IPS DF 6.9 (cell line): ENCODE data around the gene HAPLN2.
"Not testable (repeated sequence)": the region's sequence is repeated elsewhere in the genome, so short reads cannot be mapped to it uniquely, and the experiment has no call there.

Source experiments
- DNase-seq: peaks from one replicate; pipeline ENCODE4 v3.0.0-alpha.2; 2013; ENCODE audit warnings: low read depth, low spot score
- H3K27ac ChIP-seq: one replicate; pipeline ENCODE4 v1.5.1; 2013; ENCODE audit warnings: low read length, control low read depth
- H3K27me3 ChIP-seq: 2 replicates; pipeline ENCODE4 v1.6.1; 2013; ENCODE audit warnings: mild to moderate bottlenecking, low read length; ENCODE audit not compliant: control insufficient read depth, insufficient read depth
- H3K36me3 ChIP-seq: 2 replicates; pipeline ENCODE4 v1.6.1; 2013; ENCODE audit warnings: low read length; ENCODE audit not compliant: control insufficient read depth, insufficient read depth
- H3K4me1 ChIP-seq: 2 replicates; pipeline ENCODE4 v1.6.1; 2013; ENCODE audit warnings: low read length; ENCODE audit not compliant: control insufficient read depth, insufficient read depth
- H3K4me3 ChIP-seq: 2 replicates; pipeline ENCODE4 v1.5.1; 2013; ENCODE audit warnings: mild to moderate bottlenecking, low read length
- H3K9me3 ChIP-seq: 2 replicates; pipeline ENCODE4 v1.6.1; 2013; ENCODE audit warnings: low read length, inconsistent platforms; ENCODE audit not compliant: control insufficient read depth, insufficient read depth
- WGBS: extraction: QIAGEN DNeasy Blood & Tissue Kit; methylation state at CpG from one replicate; pipeline ENCODE4 v1.1.7; 2013; ENCODE audit warnings: mixed read lengths, missing lambda C conversion rate; ENCODE audit not compliant: insufficient read length, insufficient coverage; 5-methylcytosine and 5-hydroxymethylcytosine counted together

Gene HAPLN2

DNA sequence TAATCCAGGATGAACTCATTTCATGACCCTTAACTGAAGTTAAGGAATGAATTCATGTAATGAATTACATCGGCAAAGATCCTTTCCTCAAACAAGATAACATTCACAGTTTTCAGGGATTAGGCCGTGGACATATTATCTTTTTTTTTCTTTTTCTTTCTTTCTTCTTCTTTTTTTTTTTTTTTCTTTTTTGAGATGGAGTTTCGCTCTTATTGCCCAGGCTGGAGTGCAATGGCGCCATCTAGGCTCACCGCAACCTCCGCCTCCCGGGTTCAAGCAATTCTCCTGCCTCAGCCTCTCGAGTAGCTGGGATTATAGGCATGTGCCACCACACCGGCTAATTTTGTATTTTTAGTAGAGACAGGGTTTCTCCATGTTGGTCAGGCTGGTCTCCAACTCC is 11.9 kb downstream of the HAPLN2 start:
- not testable (repeated sequence) for H3K27ac ChIP-seq

DNA sequence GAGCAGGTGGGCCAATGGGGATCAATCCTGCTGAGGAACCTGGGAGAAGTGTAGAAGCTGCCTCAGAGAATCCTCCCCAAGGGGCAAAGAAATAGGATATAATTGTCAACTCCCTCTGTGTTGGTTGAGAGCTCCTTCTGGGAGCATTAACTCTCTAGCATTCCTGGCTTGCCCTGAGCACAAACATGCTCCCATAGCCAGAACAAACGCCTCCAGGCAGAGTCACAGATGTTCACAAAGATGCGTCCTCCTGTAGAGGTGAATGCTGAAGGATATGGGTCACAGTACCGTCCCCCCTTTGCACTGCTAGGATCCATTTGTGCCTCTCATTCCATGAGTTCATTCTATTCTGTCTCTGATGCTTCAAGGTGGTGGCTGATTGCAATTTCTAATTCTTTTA is 13.1 kb downstream of the HAPLN2 start:
- Histone ChIP-seq H3K27ac (no peak overlapping the region), H3K36me3 (no peaks in the 10 kb centered on the region), H3K9me3 (no peaks in the 10 kb centered on the region), H3K4me3 (no peak overlapping the region), H3K27me3 (no peaks in the 10 kb centered on the region), H3K4me1 (0 out of 2 replicates have a peak, but pooled peaks cover 1% of the 10 kb centered on the region)
- WGBS: no CpG with 5 or more reads among the region's 3 CpGs
- no peak for DNase-seq

More for the DNA sequence above, 11.9 kb downstream of the HAPLN2 start:
- H3K4me1 ChIP-seq, DNase-seq, H3K27me3 ChIP-seq, H3K9me3 ChIP-seq, H3K4me3 ChIP-seq, H3K36me3 ChIP-seq: not testable (repeated sequence)
- no CpG with 5 or more reads among the region's 9 CpGs for WGBS

DNA sequence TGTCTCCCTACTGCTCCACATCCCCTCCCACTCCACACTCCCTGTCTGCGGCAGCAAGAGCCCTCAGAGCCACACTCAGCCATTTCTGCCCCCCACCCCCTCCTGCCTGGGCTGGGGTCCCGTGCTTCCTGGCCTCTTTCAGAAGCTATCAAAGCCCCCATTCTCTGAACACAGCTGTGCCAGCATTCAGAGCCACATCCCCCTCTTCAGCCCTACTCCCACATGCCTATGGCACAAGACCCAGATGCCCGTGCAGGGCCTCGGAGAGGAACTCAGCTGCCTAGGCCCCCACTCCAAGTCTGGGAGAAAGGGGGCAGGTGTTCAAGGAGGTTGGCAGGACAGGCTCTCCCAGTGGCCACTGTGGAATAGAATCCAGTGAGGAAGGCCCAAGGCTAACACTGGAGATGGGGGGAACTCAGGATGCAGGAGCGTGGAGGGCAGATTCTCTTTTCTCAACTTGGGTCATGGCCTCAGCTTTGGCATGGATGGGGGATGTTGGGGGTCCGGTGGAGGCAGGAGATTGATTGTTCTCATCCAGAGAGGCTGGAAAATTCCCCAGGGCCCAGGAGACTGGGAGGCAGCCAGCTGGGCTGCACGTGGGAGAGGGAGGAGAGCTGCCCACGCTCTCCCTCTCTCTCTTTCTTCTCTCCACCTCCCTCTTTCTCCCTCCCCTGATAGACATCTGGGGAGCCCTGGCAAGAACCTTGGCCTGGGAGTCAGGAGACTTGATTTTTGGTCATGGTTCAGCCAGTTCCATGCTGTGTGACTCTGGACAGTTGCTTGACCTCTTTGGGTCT is 19.2 kb downstream of the HAPLN2 start:
- Histone ChIP-seq H3K27me3 (peaks cover 14% of the 10 kb centered on the region; the same call in 1 of the 2 replicates), H3K36me3 (no peaks in the 10 kb centered on the region), H3K9me3 (no peaks in the 10 kb centered on the region), H3K27ac (no peak overlapping the region), H3K4me3 (no peak overlapping the region), H3K4me1 (0 out of 2 replicates have a peak, but pooled peaks cover 3% of the 10 kb centered on the region)
- DNase-seq: no peak
- WGBS: no CpG with 5 or more reads among the region's 8 CpGs

DNA sequence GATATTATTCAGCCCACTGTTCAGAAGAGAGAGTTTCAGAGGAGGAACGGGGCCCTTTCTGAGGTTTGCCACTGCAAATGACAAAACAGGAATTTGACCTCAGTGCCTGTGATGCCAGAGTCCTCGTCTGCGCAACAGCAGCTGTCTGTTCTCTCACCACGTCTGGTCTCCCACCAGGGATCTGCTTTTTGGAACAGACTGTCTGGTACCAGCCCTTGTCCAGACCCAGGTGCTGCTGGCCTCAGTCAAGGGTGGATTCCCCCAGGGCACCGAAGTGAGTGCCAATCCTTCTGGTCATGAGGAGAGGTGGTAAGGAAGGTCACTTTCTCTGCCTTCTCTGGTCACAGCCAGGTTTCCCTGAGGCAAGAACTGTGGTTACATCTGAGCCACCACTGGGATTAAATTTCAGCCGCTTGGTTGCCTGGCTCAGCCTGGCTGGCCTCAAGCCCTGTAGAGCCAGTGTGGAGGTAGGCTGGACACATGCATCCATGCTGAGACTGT is 20.4 kb downstream of the HAPLN2 start:
- no peaks in the 10 kb centered on the region for H3K9me3 ChIP-seq
- no peak for DNase-seq
- H3K27me3 ChIP-seq: peaks cover 17% of the 10 kb centered on the region; the same call in 1 of the 2 replicates
- H3K27ac ChIP-seq: no peak overlapping the region
- no peaks in the 10 kb centered on the region for H3K36me3 ChIP-seq
- H3K4me1 ChIP-seq: 0 out of 2 replicates have a peak, but pooled peaks cover 3% of the 10 kb centered on the region
- WGBS: no CpG with 5 or more reads among the region's 6 CpGs
- H3K4me3 ChIP-seq: no peak overlapping the region

DNA sequence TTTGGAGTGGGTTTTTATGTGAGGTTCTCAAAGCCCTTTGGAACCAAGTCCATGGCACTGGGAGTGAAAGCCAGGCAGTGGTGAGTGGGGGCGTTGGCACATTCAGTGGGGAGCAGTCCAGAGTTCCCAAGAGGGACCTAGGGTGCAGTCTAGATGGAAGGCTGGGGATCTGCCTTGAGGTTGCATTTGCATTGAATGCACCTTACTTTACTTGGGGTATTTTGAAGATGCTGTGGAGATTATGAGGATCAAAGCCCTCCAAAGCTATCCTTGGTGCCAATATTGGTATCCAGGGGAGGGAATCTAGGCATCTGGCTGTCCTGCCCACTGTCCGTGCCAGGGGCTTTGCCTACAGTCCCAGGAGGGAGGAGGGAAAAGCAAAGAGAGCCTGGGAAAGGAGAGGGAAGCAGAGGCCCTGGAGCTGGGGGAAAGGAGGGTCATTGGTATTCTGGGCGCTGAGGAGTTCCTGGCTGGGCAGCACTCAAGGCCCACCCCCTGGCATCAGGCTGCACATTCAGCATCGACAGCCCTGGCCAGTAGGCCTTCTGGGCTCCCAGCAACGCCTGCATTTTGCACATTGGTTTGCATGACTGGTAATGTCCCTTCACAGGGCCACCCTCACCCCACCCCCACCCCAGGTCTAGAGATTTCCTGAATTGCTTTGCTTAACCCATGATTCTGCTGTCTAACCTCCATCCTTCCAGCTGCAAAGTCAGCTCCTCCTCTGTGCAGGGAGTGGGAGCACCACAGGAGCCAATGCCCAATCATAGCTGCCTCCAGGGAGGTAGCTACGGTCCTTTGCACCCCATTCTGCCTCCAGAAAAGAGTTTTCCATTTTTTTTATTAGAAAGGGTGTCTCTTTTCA is 21.9 kb downstream of the HAPLN2 start:
- Histone ChIP-seq H3K27ac (no peak overlapping the region), H3K4me3 (no peak overlapping the region; the same call in 1 of the 2 replicates), H3K9me3 (no peaks in the 10 kb centered on the region), H3K27me3 (peaks cover 17% of the 10 kb centered on the region; the same call in 1 of the 2 replicates), H3K4me1 (0 out of 2 replicates have a peak, but pooled peaks cover 3% of the 10 kb centered on the region), H3K36me3 (no peaks in the 10 kb centered on the region)
- no CpG with 5 or more reads among the region's 6 CpGs for WGBS
- no peak for DNase-seq

DNA sequence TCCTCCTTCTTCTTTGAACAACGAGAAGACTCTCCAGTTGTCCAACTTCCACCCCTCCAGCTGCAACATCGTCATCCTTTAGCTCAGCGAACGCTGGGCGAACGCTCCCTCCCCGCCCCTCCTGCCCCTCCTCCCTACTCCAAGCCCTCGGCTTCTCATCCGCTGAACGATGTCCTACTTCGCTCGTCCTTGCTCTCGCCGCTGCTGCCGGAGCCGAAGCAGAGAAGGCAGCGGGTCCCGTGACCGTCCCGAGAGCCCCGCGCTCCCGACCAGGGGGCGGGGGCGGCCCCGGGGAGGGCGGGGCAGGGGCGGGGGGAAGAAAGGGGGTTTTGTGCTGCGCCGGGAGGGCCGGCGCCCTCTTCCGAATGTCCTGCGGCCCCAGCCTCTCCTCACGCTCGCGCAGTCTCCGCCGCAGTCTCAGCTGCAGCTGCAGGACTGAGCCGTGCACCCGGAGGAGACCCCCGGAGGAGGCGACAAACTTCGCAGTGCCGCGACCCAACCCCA is 22.6 kb downstream of the HAPLN2 start, which contains the start of gene BCAN:
TSS of gene BCAN (plus strand) at position 357 of the 504 bp plus-strand sequence. CDS start 3,938 bp downstream, outside the sequence.
- no CpG with 5 or more reads among the region's 46 CpGs for WGBS
- Histone ChIP-seq H3K9me3 (no peaks in the 10 kb centered on the region), H3K4me3 (peak within 1 kb of the TSS; percentile 38; the same call in 1 of the 2 replicates), H3K27me3 (peaks cover 17% of the 10 kb centered on the region; the same call in 1 of the 2 replicates), H3K36me3 (no peaks in the 10 kb centered on the region), H3K4me1 (0 out of 2 replicates have a peak, but pooled peaks cover 3% of the 10 kb centered on the region), H3K27ac (no peak within 1 kb of the TSS)
- DNase-seq: no peak

DNA sequence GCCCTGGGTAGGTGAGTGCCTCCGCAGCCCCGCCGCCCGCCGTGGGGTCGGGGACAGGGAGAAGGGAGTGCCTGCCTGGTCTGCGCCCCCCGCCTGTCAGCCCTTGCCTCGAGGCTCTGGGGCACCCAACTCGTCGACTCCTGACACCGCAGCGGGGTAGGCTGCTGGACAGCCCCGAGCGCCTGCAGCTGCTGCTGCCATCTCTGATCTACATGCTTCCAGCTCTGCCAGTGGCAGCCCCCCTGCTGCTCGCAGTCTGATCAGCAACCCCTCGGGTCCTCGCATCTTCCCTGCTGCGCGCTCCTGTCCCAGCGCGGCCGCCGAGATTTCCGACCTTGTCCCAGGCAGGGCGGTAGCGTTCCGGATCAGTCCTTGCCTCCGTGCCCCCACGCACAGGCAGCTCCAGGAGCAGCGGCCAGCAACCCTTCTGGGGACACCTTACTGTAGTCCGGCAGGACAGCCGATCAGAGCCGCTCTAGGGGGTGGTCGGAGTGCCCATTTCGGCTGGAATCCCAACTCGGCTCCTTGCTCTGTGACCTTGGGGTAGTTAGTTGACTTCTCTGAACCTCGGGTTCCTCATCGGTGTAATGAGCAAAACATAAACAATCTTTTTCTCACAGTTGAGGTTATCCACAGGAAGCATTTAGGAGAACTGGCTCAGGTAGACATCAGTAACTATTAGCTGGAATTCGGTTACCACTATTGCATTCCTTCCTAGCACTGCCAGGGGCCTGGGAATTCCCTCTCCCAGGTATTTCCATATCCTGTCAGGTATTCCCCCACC is 23.2 kb downstream of the HAPLN2 start:
- Histone ChIP-seq H3K27me3 (peaks cover 17% of the 10 kb centered on the region; the same call in 1 of the 2 replicates), H3K9me3 (no peaks in the 10 kb centered on the region), H3K27ac (no peak overlapping the region), H3K36me3 (no peaks in the 10 kb centered on the region), H3K4me1 (0 out of 2 replicates have a peak, but pooled peaks cover 3% of the 10 kb centered on the region), H3K4me3 (peak overlapping the region; percentile 38; the same call in 1 of the 2 replicates)
- DNase-seq: no peak
- WGBS: no CpG with 5 or more reads among the region's 40 CpGs

DNA sequence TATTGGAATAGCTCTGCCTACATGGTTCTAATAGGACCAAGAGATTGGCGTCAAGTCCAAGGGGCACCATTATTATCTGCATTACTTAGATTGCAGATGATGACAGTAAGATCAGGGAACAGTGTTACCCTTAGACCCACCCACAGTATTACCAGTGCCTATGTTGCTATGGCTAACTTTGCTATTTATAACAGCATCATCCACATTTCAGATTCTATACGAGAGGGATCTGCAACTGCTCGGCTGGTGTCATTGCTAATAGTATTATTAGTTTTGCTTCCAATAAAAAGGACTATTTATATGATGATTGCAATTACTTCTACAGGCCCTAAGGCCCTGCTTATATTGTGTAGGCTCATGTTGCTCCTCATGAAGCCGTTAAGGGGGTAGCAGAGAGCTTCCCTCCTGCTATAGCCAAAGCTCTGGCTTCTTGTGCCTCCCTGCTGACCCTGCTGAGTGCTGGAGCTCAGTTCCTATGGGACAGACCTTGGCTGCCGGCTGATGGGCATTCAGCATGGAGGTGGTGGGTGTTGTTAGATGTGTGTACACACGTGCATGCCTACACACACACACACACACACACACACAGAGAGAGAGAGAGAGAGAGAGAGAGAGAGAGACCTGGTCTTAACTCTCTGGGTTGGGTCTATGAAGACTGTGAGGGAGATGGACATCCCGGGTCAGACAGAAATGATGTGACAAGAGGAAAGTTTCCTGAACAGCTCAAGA is 24.0 kb downstream of the HAPLN2 start:
- Histone ChIP-seq H3K4me1 (0 out of 2 replicates have a peak, but pooled peaks cover 3% of the 10 kb centered on the region), H3K9me3 (no peaks in the 10 kb centered on the region), H3K4me3 (no peak overlapping the region), H3K27ac (no peak overlapping the region), H3K36me3 (no peaks in the 10 kb centered on the region), H3K27me3 (peaks cover 17% of the 10 kb centered on the region; the same call in 1 of the 2 replicates)
- DNase-seq: no peak
- WGBS: no CpG with 5 or more reads among the region's 7 CpGs

DNA sequence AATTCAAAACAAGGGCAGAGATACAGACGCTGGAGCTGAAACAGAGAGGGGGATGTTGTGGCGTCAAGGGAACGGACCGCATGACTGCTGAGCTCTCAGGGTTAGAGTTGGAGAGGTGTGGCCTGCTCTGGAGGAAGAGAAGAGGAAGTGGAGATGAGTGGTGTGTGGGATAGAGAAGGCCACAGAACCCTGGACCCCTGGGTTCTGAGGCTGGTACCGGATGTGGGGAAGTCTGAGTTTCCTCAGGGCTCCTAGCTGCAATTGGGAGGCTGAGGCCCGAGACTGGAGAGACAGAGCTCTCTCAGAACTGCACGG is 24.5 kb downstream of the HAPLN2 start:
- no CpG with 5 or more reads among the region's 7 CpGs for WGBS
- Histone ChIP-seq H3K4me1 (0 out of 2 replicates have a peak, but pooled peaks cover 3% of the 10 kb centered on the region), H3K27ac (no peak overlapping the region), H3K36me3 (no peaks in the 10 kb centered on the region), H3K27me3 (peaks cover 17% of the 10 kb centered on the region; the same call in 1 of the 2 replicates), H3K9me3 (no peaks in the 10 kb centered on the region), H3K4me3 (no peak overlapping the region)
- no peak for DNase-seq
